Neural progenitor cell (in vitro differentiated cells): ENCODE results near the gene IGF2.

Experiments
- CTCF ChIP-seq: fragments of 200-600 bp; sonication (generic); IDR thresholded peaks from 2 replicates; pipeline ENCODE4 v1.5.1; 2017; ENCODE audit warnings: antibody characterized with exemption, mild to moderate bottlenecking
- EZH2 ChIP-seq: fragments of 200-600 bp; sonication (generic); IDR thresholded peaks from 2 replicates; pipeline ENCODE4 v1.6.1; 2017; ENCODE audit warnings: antibody characterized with exemption, mild to moderate bottlenecking, moderate library complexity
- EZH2phosphoT487 ChIP-seq: fragments of 200-600 bp; sonication (generic); IDR thresholded peaks from 2 replicates; pipeline ENCODE4 v1.6.1; 2017; ENCODE audit warnings: antibody characterized with exemption

- TF ChIP-seq CTCF, result no peak
- TF ChIP-seq EZH2, result no peak
- TF ChIP-seq EZH2phosphoT487, result no peak
Observed at GRCh38 chr11:2106583-2107209, 32.5 kb downstream of the IGF2 start.
